SKM-1 (cell line): Measurements from ENCODE around the gene NRG2.
A peak's percentile ranks its signal among the peaks of the same experiment; 100 is the strongest.

Experiments used
- DNase-seq: peaks from one replicate; lab custom pipeline; 2025; ENCODE audit not compliant: unreplicated experiment; lab: John Stamatoyannopoulos, UW

The NRG2 gene

GRCh38 chr5:139862803-139863202 lies 180.3 kb downstream of the NRG2 start:
- DNase-seq, result no peak

GRCh38 chr5:139862313-139862712 lies 180.8 kb downstream of the NRG2 start:
- DNase-seq, result no peak

- DNase-seq, result no peak
These were observed 181.3 kb downstream of the NRG2 start for GRCh38 chr5:139861889-139862207.

GRCh38 chr5:139861021-139861888 lies 181.8 kb downstream of the NRG2 start:
- DNase-seq, result no peak

GRCh38 chr5:139859013-139859412 lies 184.1 kb downstream of the NRG2 start:
- DNase-seq, result no peak

GRCh38 chr5:139856714-139857113 lies 186.4 kb downstream of the NRG2 start:
- DNase-seq, result no peak

- no peak for DNase-seq
These were observed 187.1 kb downstream of the NRG2 start for GRCh38 chr5:139855946-139856540.

- DNase-seq, result no peak
These were observed 187.6 kb downstream of the NRG2 start for GRCh38 chr5:139855451-139855850.

GRCh38 chr5:139854953-139855352 lies 188.1 kb downstream of the NRG2 start:
- no peak for DNase-seq

- no peak for DNase-seq
These were observed 189.0 kb downstream of the NRG2 start for GRCh38 chr5:139854029-139854605.

GRCh38 chr5:139852696-139853095 lies 190.4 kb downstream of the NRG2 start:
- DNase-seq, result no peak

- no peak for DNase-seq
These were observed 191.5 kb downstream of the NRG2 start for GRCh38 chr5:139851558-139851957.

- DNase-seq, result no peak
These were observed 192.6 kb downstream of the NRG2 start for GRCh38 chr5:139850423-139851016.

GRCh38 chr5:139849942-139850341 lies 193.2 kb downstream of the NRG2 start:
- no peak for DNase-seq

GRCh38 chr5:139849501-139849900 lies 193.6 kb downstream of the NRG2 start:
- no peak for DNase-seq

- DNase-seq, result peak; percentile 46
These were observed 194.5 kb downstream of the NRG2 start for GRCh38 chr5:139848508-139849100.

- DNase-seq, result peak; percentile 62
These were observed 195.2 kb downstream of the NRG2 start for GRCh38 chr5:139847790-139848507.

- DNase-seq, result no peak
These were observed 196.0 kb downstream of the NRG2 start for GRCh38 chr5:139847091-139847490.

GRCh38 chr5:139845846-139846681 lies 197.0 kb downstream of the NRG2 start:
- no peak for DNase-seq
